Endodermal cell (in vitro differentiated cells): ENCODE data around the gene TSKU. TPM values are rescaled to one million over a fixed set of nuclear protein-coding genes. Genes with fewer than 3 reads are reported as not detected.

Experiments
- DNase-seq: peaks from one replicate; pipeline ENCODE4 v3.0.0-alpha.2; 2017
- H3K27ac ChIP-seq: 2 replicates; pipeline ENCODE4 v1.5.1; 2013; ENCODE audit warnings: mild to moderate bottlenecking, low read depth, low read length, moderate library complexity
- H3K27me3 ChIP-seq: 2 replicates; pipeline ENCODE4 v1.6.1; 2013; ENCODE audit warnings: mild to moderate bottlenecking, low read length, moderate library complexity; ENCODE audit not compliant: insufficient read depth, control insufficient read depth, poor library complexity, severe bottlenecking
- H3K36me3 ChIP-seq: 2 replicates; pipeline ENCODE4 v1.7.0; 2013; ENCODE audit warnings: mild to moderate bottlenecking, low read length, moderate library complexity; ENCODE audit not compliant: control insufficient read depth, insufficient read depth
- H3K4me1 ChIP-seq: one replicate; pipeline ENCODE4 v1.7.0; 2013; ENCODE audit warnings: low read length; ENCODE audit not compliant: control insufficient read depth, insufficient read depth
- H3K4me3 ChIP-seq: 2 replicates; pipeline ENCODE4 v1.5.1; 2013; ENCODE audit warnings: mild to moderate bottlenecking, low read length, moderate library complexity
- H3K9ac ChIP-seq: 2 replicates; pipeline ENCODE4 v1.6.1; 2013; ENCODE audit warnings: mild to moderate bottlenecking, low read length, moderate library complexity; ENCODE audit not compliant: poor library complexity, severe bottlenecking; ENCODE audit errors: extremely low read depth
- H3K9me3 ChIP-seq: 2 replicates; pipeline ENCODE4 v1.6.1; 2013; ENCODE audit warnings: mild to moderate bottlenecking, low read length, moderate library complexity; ENCODE audit not compliant: control insufficient read depth
- H3K27ac Mint-ChIP-seq: 2 replicates; pipeline ENCODE4 v1.8.0; 2020; ENCODE audit warnings: mixed read lengths
- H3K27me3 Mint-ChIP-seq: 2 replicates; pipeline ENCODE4 v1.8.0; 2021; ENCODE audit warnings: mild to moderate bottlenecking, mixed read lengths; ENCODE audit not compliant: insufficient read depth
- H3K36me3 Mint-ChIP-seq: 2 replicates; pipeline ENCODE4 v1.8.0; 2020; ENCODE audit warnings: low read depth, mixed read lengths
- H3K4me1 Mint-ChIP-seq: 2 replicates; pipeline ENCODE4 v1.8.0; 2020; ENCODE audit warnings: mixed read lengths
- H3K4me3 Mint-ChIP-seq: 2 replicates; pipeline ENCODE4 v1.8.0; 2020; ENCODE audit warnings: mild to moderate bottlenecking, moderate library complexity, mixed read lengths
- H3K9me3 Mint-ChIP-seq: 2 replicates; pipeline ENCODE4 v1.8.0; 2020; ENCODE audit warnings: mild to moderate bottlenecking, mixed read lengths
- CTCF ChIP-seq: fragments of 200-600 bp; sonication (generic); conservative IDR thresholded peaks from 2 replicates; pipeline ENCODE4 v1.5.0; 2021; ENCODE audit warnings: antibody characterized with exemption, mild to moderate bottlenecking
- WGBS, 2 experiments: methylation state at CpG; one replicate each; pipeline versions ENCODE4 v1.1.5 to v1.1.7; 2013; ENCODE audit warnings: missing lambda C conversion rate in 2 of 2, mixed read lengths in 1 of 2; ENCODE audit not compliant: insufficient coverage in 1 of 2, insufficient read length in 1 of 2; 5-methylcytosine and 5-hydroxymethylcytosine counted together
- total RNA-seq, 2 donors: library from RNA; stranded (reverse); fragmentation: NEBNext Ultra II Directional in 1 of 2; extraction: Animal tissue kit (Norgen Biotek cat#: 25700) in 1 of 2; gene quantifications; 2 replicates in 1 of 2; 3 replicates in 1 of 2; pipeline ENCODE4 v1.2.1, GENCODE V29; 2021

Gene TSKU
- total RNA-seq, 2 donors from 2014 or later, result 105 to 130 TPM

GRCh38 chr11:76794371-76795289, 11.5 kb downstream of the TSKU start:
- DNase-seq, result no peak
- peaks cover 35% of the 10 kb centered on the region for H3K4me1 ChIP-seq
- Mint-ChIP-seq H3K9me3 (peaks cover 31% of the 10 kb centered on the region), H3K4me1 (peaks cover 68% of the 10 kb centered on the region), H3K36me3 (peaks cover 74% of the 10 kb centered on the region), H3K4me3 (no peak overlapping the region), H3K27ac (peak overlapping the region; percentile 88), H3K27me3 (no peaks in the 10 kb centered on the region)
- no peaks in the 10 kb centered on the region for H3K27me3 ChIP-seq
- no peak overlapping the region for H3K27ac ChIP-seq
- peaks cover 99% of the 10 kb centered on the region for H3K36me3 ChIP-seq
- peak overlapping the region; percentile 72 for H3K4me3 ChIP-seq
- no peak overlapping the region for H3K9ac ChIP-seq
- WGBS, 2 experiments, result 94 to 98% methylated on average over 10 to 12 of the region's 12 CpGs
- no peak for TF ChIP-seq CTCF
- H3K9me3 ChIP-seq, result peaks cover 35% of the 10 kb centered on the region

- Histone ChIP-seq H3K27ac (no peak overlapping the region), H3K27me3 (no peaks in the 10 kb centered on the region), H3K4me1 (peaks cover 30% of the 10 kb centered on the region), H3K9ac (no peak overlapping the region), H3K9me3 (peaks cover 27% of the 10 kb centered on the region), H3K36me3 (peaks cover 93% of the 10 kb centered on the region), H3K4me3 (no peak overlapping the region)
- Mint-ChIP-seq H3K9me3 (peaks cover 26% of the 10 kb centered on the region), H3K4me3 (no peak overlapping the region), H3K36me3 (peaks cover 66% of the 10 kb centered on the region), H3K27ac (peak overlapping the region; percentile 69), H3K4me1 (peaks cover 68% of the 10 kb centered on the region), H3K27me3 (no peaks in the 10 kb centered on the region)
- peak; percentile 41 for DNase-seq
- no peak for TF ChIP-seq CTCF
- 94 to 95% methylated on average over 11 to 21 of the region's 21 CpGs for WGBS, 2 experiments
Observed at GRCh38 chr11:76795290-76795935, 12.3 kb downstream of the TSKU start.

DNA sequence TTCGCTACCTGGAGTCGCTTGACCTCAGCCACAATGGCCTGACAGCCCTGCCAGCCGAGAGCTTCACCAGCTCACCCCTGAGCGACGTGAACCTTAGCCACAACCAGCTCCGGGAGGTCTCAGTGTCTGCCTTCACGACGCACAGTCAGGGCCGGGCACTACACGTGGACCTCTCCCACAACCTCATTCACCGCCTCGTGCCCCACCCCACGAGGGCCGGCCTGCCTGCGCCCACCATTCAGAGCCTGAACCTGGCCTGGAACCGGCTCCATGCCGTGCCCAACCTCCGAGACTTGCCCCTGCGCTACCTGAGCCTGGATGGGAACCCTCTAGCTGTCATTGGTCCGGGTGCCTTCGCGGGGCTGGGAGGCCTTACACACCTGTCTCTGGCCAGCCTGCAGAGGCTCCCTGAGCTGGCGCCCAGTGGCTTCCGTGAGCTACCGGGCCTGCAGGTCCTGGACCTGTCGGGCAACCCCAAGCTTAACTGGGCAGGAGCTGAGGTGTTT, 12.8 kb downstream of the TSKU start:
- Mint-ChIP-seq H3K4me3 (no peak overlapping the region), H3K4me1 (peaks cover 68% of the 10 kb centered on the region), H3K36me3 (peaks cover 61% of the 10 kb centered on the region), H3K27ac (no peak overlapping the region), H3K9me3 (peaks cover 20% of the 10 kb centered on the region), H3K27me3 (no peaks in the 10 kb centered on the region)
- Histone ChIP-seq H3K36me3 (peaks cover 87% of the 10 kb centered on the region), H3K4me3 (no peak overlapping the region), H3K9me3 (peaks cover 21% of the 10 kb centered on the region), H3K27ac (no peak overlapping the region), H3K9ac (no peak overlapping the region), H3K27me3 (no peaks in the 10 kb centered on the region), H3K4me1 (peaks cover 33% of the 10 kb centered on the region)
- TF ChIP-seq CTCF, result no peak
- 96 to 97% methylated on average over 11 to 26 of the region's 26 CpGs for WGBS, 2 experiments
- peak; percentile 39 for DNase-seq
